ENCODE data around the gene PYGL.

- TF ChIP-seq CTCF (IDR thresholded peaks at IDR 0.05; ENCODE audit: low read depth, low read length) (no peak), EZH2phosphoT487 (IDR thresholded peaks at IDR 0.05; ENCODE audit: low read depth) (no peak)
These were observed 16.2 kb downstream of the PYGL start for GRCh38 chr14:50928002-50928635.
